K562 (cell line): Measurements from ENCODE around the gene STING1. TPM values are rescaled to one million over a fixed set of nuclear protein-coding genes. Genes with fewer than 3 reads are reported as not detected.
A peak's percentile ranks its signal among the peaks of the same experiment; 100 is the strongest.

ENCODE experiments used
- ELF4 ChIP-seq: fragments of 450-650 bp; formaldehyde crosslinking; IDR thresholded peaks from 2 replicates; pipeline ENCODE4 v1.4.0; 2022; ENCODE audit warnings: missing genetic modification characterization
- FOXK2 ChIP-seq, 2 experiments: fragments of 450-650 bp; IDR thresholded peaks in 1 of 2; conservative IDR thresholded peaks in 1 of 2; 2 replicates each; pipeline ENCODE4 v1.6.1; 2016; ENCODE audit warnings: low read depth in 2 of 2, mild to moderate bottlenecking in 1 of 2
- JUN ChIP-seq, 2 experiments: sonication (generic) in 1 of 2; formaldehyde crosslinking in 1 of 2; IDR thresholded peaks; 2 replicates each; pipeline versions ENCODE4 v1.6.1 to v1.8.0; 2012 to 2022; ENCODE audit warnings: borderline replicate concordance in 2 of 2, mild to moderate bottlenecking in 2 of 2, improper control_type of control experiment in 1 of 2, low read depth in 1 of 2, low read length in 1 of 2, missing genetic modification reagents in 1 of 2
- KDM5B ChIP-seq: fragments of 200-600 bp; sonication (generic); IDR thresholded peaks from 2 replicates; pipeline ENCODE4 v1.6.1; 2012; ENCODE audit warnings: low read depth, mild to moderate bottlenecking, moderate library complexity, low read length, control low read depth, inconsistent platforms; ENCODE audit not compliant: insufficient replicate concordance
- MED1 ChIP-seq: sonication (generic); formaldehyde crosslinking; IDR thresholded peaks from 2 replicates; pipeline ENCODE4 v1.8.1; 2023; ENCODE audit warnings: missing genetic modification reagents, borderline replicate concordance
- MTF1 ChIP-seq: fragments of 250-450 bp; sonication (Bioruptor Pico); IDR thresholded peaks from 2 replicates; pipeline ENCODE4 v1.9.0; 2021; ENCODE audit warnings: moderate library complexity, mild to moderate bottlenecking, inconsistent platforms, borderline replicate concordance
- NBN ChIP-seq: fragments of 450-650 bp; IDR thresholded peaks from 2 replicates; pipeline ENCODE4 v1.6.1; 2016; ENCODE audit warnings: low read depth, mild to moderate bottlenecking
- RBFOX2 ChIP-seq: fragments of 200-400 bp; formaldehyde crosslinking; IDR thresholded peaks from 2 replicates; pipeline ENCODE4 v1.6.1; 2017; ENCODE audit warnings: low read depth, mild to moderate bottlenecking, low read length, moderate library complexity
- SMARCB1 ChIP-seq: IDR thresholded peaks from 2 replicates; pipeline ENCODE4 v1.6.1; 2011; ENCODE audit warnings: improper control_type of control experiment, low read depth; ENCODE audit not compliant: insufficient read length
- SMARCC2 ChIP-seq: fragments of 450-650 bp; IDR thresholded peaks from 2 replicates; pipeline ENCODE4 v1.6.1; 2017; ENCODE audit warnings: antibody characterized with exemption, moderate library complexity, mild to moderate bottlenecking, low read depth
- SMARCE1 ChIP-seq: fragments of 450-650 bp; IDR thresholded peaks from 2 replicates; pipeline ENCODE4 v1.7.1; 2016; ENCODE audit warnings: mild to moderate bottlenecking
- ZNF134 ChIP-seq: fragments of 250-450 bp; sonication (Bioruptor Pico); conservative IDR thresholded peaks from 2 replicates; pipeline ENCODE4 v1.4.0; 2020
- polyA plus RNA-seq, 8 experiments: library from polyadenylated mRNA; depleted of rRNA in 4 of 8; stranded (reverse) in 5 of 8; unstranded in 3 of 8; fragments of >200 nt; fragmentation: Nextera tagmentation in 2 of 8; fragmentation: Illumina TruSeq in 1 of 8; extraction: Ambion mirVana in 2 of 8; extraction: Trizol in 1 of 8; gene quantifications; 2 replicates each; pipeline versions ENCODE4 v1.2.1 to v1.2.3, GENCODE V29; 2011 to 2014; ENCODE audit warnings: inconsistent platforms in 1 of 8, missing spikeins in 1 of 8
- total RNA-seq, 7 experiments: library from RNA; depleted of rRNA in 6 of 7; stranded (reverse); fragments of >200 nt in 6 of 7; fragmentation: Illumina TruSeq in 2 of 7; extraction: Trizol in 2 of 7; gene quantifications; 2 replicates each; pipeline versions ENCODE4 v1.2.1 to v1.2.3, GENCODE V29; 2011 to 2021; ENCODE audit warnings: low replicate concordance in 1 of 7
- TF ChIP-seq, protein P1 (sequence below): fragments of 450-650 bp; IDR thresholded peaks from 2 replicates; pipeline ENCODE4 v1.6.1; 2018; ENCODE audit not compliant: partially characterized antibody
- TF ChIP-seq, protein P2 (sequence below): fragments of 250-450 bp; sonication (Bioruptor Pico); IDR thresholded peaks from 2 replicates; pipeline ENCODE4 v1.4.0; 2020; ENCODE audit warnings: mild to moderate bottlenecking, moderate library complexity
- TF ChIP-seq, protein P3 (sequence below): fragments of 250-450 bp; sonication (Bioruptor Pico); IDR thresholded peaks from 2 replicates; pipeline ENCODE4 v1.8.0; 2021; ENCODE audit warnings: moderate library complexity, mild to moderate bottlenecking, inconsistent platforms

STING1 gene
- total and polyA plus RNA-seq, 9 of the 15 experiments (the other 6 are each of a cell fraction or from before 2014, with no cell fraction given), result 20.8 to 69.1 (median 44.7) TPM

DNA sequence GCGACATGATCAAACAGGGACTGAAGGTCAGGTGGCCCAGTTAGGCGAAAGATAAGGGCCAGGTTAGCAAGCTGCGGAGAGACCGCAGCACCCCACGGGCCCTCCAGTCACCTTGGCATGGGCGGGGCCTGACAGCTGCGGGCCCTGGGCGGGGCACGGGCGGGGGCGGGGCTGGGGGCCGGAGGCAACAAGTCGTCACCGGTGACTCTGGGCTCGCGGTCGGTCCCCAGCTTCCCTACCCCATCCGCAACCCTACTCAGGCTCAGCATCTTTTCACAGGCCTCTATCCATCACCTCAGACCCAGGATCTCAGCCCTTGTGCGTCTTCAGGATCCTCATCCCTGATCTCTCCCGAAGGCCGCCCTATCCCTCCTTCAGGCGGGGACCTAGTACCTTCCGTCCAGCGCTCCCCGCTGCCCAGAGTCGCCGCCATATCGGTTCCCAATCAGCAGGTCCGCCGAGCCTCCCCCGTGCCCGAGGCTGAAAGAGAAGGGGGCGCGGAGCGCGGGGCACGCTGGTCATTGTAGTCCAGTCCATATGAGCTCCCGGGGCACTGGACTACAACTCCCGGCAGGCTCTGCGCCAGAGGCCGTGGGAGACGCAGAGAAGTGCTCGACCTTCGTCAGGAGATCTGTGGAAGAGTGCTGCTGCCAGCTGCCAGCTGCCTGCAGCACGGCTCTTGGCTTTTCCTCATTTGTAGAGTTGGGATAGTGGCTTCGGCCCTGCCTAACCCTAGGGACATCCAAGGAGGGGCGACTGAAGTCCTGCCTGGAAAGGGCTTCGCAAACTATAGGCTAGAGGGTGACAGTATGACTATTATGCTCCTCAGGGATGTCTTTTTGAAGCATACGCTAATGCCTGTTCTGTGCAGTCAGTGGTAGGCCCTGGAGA lies 43.3 kb downstream of the STING1 start, which contains the start of gene DNAJC18 (continued):
- TF ChIP-seq, protein P1, sequence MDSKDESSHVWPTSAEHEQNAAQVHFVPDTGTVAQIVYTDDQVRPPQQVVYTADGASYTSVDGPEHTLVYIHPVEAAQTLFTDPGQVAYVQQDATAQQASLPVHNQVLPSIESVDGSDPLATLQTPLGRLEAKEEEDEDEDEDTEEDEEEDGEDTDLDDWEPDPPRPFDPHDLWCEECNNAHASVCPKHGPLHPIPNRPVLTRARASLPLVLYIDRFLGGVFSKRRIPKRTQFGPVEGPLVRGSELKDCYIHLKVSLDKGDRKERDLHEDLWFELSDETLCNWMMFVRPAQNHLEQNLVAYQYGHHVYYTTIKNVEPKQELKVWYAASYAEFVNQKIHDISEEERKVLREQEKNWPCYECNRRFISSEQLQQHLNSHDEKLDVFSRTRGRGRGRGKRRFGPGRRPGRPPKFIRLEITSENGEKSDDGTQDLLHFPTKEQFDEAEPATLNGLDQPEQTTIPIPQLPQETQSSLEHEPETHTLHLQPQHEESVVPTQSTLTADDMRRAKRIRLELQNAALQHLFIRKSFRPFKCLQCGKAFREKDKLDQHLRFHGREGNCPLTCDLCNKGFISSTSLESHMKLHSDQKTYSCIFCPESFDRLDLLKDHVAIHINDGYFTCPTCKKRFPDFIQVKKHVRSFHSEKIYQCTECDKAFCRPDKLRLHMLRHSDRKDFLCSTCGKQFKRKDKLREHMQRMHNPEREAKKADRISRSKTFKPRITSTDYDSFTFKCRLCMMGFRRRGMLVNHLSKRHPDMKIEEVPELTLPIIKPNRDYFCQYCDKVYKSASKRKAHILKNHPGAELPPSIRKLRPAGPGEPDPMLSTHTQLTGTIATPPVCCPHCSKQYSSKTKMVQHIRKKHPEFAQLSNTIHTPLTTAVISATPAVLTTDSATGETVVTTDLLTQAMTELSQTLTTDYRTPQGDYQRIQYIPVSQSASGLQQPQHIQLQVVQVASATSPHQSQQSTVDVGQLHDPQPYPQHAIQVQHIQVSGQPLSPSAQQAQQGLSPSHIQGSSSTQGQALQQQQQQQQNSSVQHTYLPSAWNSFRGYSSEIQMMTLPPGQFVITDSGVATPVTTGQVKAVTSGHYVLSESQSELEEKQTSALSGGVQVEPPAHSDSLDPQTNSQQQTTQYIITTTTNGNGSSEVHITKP, result peak; percentile 79
- TF ChIP-seq ZNF134 (CRISPR knock-in tag) (no peak), KDM5B (peak; percentile 46), SMARCE1 (no peak), SMARCC2 (no peak), JUN (IDR thresholded peaks at IDR 0.05; ENCODE audit: borderline replicate concordance, low read depth, low read length) (no peak), JUN (CRISPR knock-in tag; IDR thresholded peaks at IDR 0.05; ENCODE audit: borderline replicate concordance) (no peak), RBFOX2 (peak; percentile 81), FOXK2 (conservative IDR thresholded peaks at IDR 0.05 in 1 of 2, IDR thresholded peaks at IDR 0.05 in 1 of 2; ENCODE audit: low read depth in 2 of 2) (no peak), SMARCB1 (no peak), ELF4 (CRISPR knock-in tag) (no peak), MTF1 (CRISPR knock-in tag) (no peak), NBN (peak; percentile 45; the same call in 1 of the 2 replicates), MED1 (CRISPR knock-in tag) (no peak)
- TF ChIP-seq, protein P2, sequence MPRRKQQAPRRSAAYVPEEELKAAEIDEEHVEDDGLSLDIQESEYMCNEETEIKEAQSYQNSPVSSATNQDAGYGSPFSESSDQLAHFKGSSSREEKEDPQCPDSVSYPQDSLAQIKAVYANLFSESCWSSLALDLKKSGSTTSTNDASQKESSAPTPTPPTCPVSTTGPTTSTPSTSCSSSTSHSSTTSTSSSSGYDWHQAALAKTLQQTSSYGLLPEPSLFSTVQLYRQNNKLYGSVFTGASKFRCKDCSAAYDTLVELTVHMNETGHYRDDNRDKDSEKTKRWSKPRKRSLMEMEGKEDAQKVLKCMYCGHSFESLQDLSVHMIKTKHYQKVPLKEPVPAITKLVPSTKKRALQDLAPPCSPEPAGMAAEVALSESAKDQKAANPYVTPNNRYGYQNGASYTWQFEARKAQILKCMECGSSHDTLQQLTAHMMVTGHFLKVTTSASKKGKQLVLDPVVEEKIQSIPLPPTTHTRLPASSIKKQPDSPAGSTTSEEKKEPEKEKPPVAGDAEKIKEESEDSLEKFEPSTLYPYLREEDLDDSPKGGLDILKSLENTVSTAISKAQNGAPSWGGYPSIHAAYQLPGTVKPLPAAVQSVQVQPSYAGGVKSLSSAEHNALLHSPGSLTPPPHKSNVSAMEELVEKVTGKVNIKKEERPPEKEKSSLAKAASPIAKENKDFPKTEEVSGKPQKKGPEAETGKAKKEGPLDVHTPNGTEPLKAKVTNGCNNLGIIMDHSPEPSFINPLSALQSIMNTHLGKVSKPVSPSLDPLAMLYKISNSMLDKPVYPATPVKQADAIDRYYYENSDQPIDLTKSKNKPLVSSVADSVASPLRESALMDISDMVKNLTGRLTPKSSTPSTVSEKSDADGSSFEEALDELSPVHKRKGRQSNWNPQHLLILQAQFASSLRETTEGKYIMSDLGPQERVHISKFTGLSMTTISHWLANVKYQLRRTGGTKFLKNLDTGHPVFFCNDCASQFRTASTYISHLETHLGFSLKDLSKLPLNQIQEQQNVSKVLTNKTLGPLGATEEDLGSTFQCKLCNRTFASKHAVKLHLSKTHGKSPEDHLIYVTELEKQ (CRISPR knock-in tag), result no peak
- TF ChIP-seq, protein P3, sequence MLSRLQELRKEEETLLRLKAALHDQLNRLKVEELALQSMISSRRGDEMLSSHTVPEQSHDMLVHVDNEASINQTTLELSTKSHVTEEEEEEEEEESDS (CRISPR knock-in tag), result no peak
